Measurements from ENCODE around the gene CDS2. TPM values are rescaled to one million over a fixed set of nuclear protein-coding genes. Genes with fewer than 3 reads are reported as not detected.
A peak's percentile ranks its signal among the peaks of the same experiment; 100 is the strongest.

CDS2 gene
- total and polyA plus RNA-seq, 2 of the 13 experiments (the other 11 are each of a cell fraction or from before 2014, with no cell fraction given) = 81.3 to 153 TPM

DNA sequence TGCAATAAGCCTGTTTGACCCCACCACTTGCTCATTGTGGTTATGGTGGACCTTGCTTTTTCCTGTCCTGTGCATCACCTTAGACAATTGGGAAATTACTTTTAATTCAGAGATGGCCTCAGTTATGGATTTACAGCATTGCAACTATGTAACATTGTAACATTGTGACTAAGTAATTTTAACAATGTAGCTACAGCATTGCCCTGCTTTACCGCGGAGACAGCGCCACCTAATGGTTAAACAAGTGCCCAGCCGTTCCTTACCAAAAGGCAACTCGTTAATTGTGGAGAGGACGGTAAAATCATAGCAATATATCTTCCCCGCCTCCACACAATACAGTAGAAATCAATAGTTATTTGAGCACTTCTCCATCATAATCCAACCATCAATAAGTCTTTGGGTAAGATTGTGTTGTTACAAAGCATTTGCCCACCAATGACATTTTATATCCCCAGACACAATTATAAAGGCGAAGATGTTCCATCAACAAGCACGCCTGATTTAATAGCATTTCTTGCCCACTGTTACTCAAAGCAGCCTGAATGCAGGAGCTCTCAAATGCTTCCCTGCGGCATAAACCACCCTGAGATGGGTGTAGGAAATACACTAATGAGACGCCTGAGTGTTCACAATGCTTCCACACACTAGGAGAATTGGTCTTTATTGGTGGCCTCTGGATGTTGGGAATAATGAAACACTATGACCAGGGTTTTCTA is 96.3 kb downstream of the CDS2 start (continued):
- TF ChIP-seq, protein P1, sequence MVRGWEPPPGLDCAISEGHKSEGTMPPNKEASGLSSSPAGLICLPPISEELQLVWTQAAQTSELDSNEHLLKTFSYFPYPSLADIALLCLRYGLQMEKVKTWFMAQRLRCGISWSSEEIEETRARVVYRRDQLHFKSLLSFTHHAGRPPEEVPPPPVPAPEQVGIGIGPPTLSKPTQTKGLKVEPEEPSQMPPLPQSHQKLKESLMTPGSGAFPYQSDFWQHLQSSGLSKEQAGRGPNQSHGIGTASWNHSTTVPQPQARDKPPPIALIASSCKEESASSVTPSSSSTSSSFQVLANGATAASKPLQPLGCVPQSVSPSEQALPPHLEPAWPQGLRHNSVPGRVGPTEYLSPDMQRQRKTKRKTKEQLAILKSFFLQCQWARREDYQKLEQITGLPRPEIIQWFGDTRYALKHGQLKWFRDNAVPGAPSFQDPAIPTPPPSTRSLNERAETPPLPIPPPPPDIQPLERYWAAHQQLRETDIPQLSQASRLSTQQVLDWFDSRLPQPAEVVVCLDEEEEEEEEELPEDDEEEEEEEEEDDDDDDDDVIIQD (CRISPR knock-in tag; IDR thresholded peaks at IDR 0.05; ENCODE audit: low read depth) = no peak
- TF ChIP-seq ETV5 (CRISPR knock-in tag; IDR thresholded peaks at IDR 0.05; ENCODE audit: borderline replicate concordance) = 0 out of 2 replicates have a peak, but pooled peaks have one; percentile 18
- peak; percentile 59; the same call in 1 of the 2 replicates for TF ChIP-seq ERF (CRISPR knock-in tag; IDR thresholded peaks at IDR 0.05)
- TF ChIP-seq GPN1 (CRISPR knock-in tag; IDR thresholded peaks at IDR 0.05; ENCODE audit: borderline replicate concordance) = no peak
- TF ChIP-seq ZNF230 (CRISPR knock-in tag; IDR thresholded peaks at IDR 0.05) = 0 out of 2 replicates have a peak, but pooled peaks have one; percentile 67
- peak; percentile 38; the same call in 1 of the 2 replicates for TF ChIP-seq GATAD1 (CRISPR knock-in tag; IDR thresholded peaks at IDR 0.05)
- peak; percentile 10; the same call in 1 of the 2 replicates for TF ChIP-seq ZMAT3 (CRISPR knock-in tag; conservative IDR thresholded peaks at IDR 0.05)
- no peak for TF ChIP-seq NCOA1 (CRISPR knock-in tag; IDR thresholded peaks at IDR 0.05)
- peak; percentile 26; the same call in 1 of the 2 replicates for TF ChIP-seq TP53 (CRISPR knock-in tag; conservative IDR thresholded peaks at IDR 0.05)
- TF ChIP-seq SMC3 (IDR thresholded peaks at IDR 0.05; ENCODE audit: low read length) = peak; percentile 98
- TF ChIP-seq ZNF138 (CRISPR knock-in tag; IDR thresholded peaks at IDR 0.05; ENCODE audit: low read depth) = no peak
- 0 out of 2 replicates have a peak, but pooled peaks have one; percentile 24 for TF ChIP-seq MIER3 (CRISPR knock-in tag; IDR thresholded peaks at IDR 0.05; ENCODE audit: borderline replicate concordance)
- TF ChIP-seq KLF11 (CRISPR knock-in tag; IDR thresholded peaks at IDR 0.05) = no peak
- peak; percentile 81 for TF ChIP-seq XRCC5 (optimal IDR thresholded peaks at IDR 0.05; ENCODE audit: low read length)
- no peak for TF ChIP-seq THYN1 (CRISPR knock-in tag; IDR thresholded peaks at IDR 0.05; ENCODE audit: borderline replicate concordance, low read depth)
- no peak for TF ChIP-seq SAFB2 (CRISPR knock-in tag; IDR thresholded peaks at IDR 0.05; ENCODE audit: borderline replicate concordance, low read depth)
- no peak for TF ChIP-seq REXO4 (CRISPR knock-in tag; IDR thresholded peaks at IDR 0.05; ENCODE audit: borderline replicate concordance)
- TF ChIP-seq, protein P2, sequence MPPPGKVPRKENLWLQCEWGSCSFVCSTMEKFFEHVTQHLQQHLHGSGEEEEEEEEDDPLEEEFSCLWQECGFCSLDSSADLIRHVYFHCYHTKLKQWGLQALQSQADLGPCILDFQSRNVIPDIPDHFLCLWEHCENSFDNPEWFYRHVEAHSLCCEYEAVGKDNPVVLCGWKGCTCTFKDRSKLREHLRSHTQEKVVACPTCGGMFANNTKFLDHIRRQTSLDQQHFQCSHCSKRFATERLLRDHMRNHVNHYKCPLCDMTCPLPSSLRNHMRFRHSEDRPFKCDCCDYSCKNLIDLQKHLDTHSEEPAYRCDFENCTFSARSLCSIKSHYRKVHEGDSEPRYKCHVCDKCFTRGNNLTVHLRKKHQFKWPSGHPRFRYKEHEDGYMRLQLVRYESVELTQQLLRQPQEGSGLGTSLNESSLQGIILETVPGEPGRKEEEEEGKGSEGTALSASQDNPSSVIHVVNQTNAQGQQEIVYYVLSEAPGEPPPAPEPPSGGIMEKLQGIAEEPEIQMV (CRISPR knock-in tag; IDR thresholded peaks at IDR 0.05; ENCODE audit: low read depth) = 0 out of 2 replicates have a peak, but pooled peaks have one; percentile 46
- 0 out of 2 replicates have a peak, but pooled peaks have one; percentile 54 for TF ChIP-seq ELF3 (CRISPR knock-in tag; IDR thresholded peaks at IDR 0.05)
- TF ChIP-seq ZNF761 (CRISPR knock-in tag; conservative IDR thresholded peaks at IDR 0.05) = no peak
- TF ChIP-seq, protein P3, sequence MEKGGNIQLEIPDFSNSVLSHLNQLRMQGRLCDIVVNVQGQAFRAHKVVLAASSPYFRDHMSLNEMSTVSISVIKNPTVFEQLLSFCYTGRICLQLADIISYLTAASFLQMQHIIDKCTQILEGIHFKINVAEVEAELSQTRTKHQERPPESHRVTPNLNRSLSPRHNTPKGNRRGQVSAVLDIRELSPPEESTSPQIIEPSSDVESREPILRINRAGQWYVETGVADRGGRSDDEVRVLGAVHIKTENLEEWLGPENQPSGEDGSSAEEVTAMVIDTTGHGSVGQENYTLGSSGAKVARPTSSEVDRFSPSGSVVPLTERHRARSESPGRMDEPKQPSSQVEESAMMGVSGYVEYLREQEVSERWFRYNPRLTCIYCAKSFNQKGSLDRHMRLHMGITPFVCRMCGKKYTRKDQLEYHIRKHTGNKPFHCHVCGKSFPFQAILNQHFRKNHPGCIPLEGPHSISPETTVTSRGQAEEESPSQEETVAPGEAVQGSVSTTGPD (CRISPR knock-in tag; IDR thresholded peaks at IDR 0.05) = no peak
- TF ChIP-seq, protein P4, sequence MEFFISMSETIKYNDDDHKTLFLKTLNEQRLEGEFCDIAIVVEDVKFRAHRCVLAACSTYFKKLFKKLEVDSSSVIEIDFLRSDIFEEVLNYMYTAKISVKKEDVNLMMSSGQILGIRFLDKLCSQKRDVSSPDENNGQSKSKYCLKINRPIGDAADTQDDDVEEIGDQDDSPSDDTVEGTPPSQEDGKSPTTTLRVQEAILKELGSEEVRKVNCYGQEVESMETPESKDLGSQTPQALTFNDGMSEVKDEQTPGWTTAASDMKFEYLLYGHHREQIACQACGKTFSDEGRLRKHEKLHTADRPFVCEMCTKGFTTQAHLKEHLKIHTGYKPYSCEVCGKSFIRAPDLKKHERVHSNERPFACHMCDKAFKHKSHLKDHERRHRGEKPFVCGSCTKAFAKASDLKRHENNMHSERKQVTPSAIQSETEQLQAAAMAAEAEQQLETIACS (CRISPR knock-in tag; IDR thresholded peaks at IDR 0.05) = no peak

Measured in HepG2 (cell line).